GM06990 (cell line): ENCODE measurements around the gene NHLRC4.

Experiments
- DNase-seq: peaks from one replicate; pipeline ENCODE4 v3.0.0-alpha.2; 2011; ENCODE audit not compliant: insufficient read length; ENCODE audit errors: extremely low read depth
- H3K27me3 ChIP-seq: replicated peaks from 2 replicates; pipeline ENCODE4 v1.6.0; 2011; ENCODE audit warnings: low read length; ENCODE audit not compliant: control insufficient read depth, insufficient read depth
- H3K36me3 ChIP-seq: 2 replicates; pipeline ENCODE4 v1.5.1; 2011; ENCODE audit warnings: low read length; ENCODE audit not compliant: control insufficient read depth, insufficient read depth
- H3K4me3 ChIP-seq: replicated peaks from 2 replicates; pipeline ENCODE4 v1.5.1; 2011; ENCODE audit warnings: low read depth, mild to moderate bottlenecking, control low read depth, low read length
- TF ChIP-seq, protein P1 (sequence below): IDR thresholded peaks from 2 replicates; pipeline ENCODE4 v1.5.1; 2011; ENCODE audit warnings: low read length, control low read depth, mild to moderate bottlenecking, inconsistent platforms; ENCODE audit not compliant: insufficient read depth, poor library complexity, severe bottlenecking

NHLRC4 gene

DNA sequence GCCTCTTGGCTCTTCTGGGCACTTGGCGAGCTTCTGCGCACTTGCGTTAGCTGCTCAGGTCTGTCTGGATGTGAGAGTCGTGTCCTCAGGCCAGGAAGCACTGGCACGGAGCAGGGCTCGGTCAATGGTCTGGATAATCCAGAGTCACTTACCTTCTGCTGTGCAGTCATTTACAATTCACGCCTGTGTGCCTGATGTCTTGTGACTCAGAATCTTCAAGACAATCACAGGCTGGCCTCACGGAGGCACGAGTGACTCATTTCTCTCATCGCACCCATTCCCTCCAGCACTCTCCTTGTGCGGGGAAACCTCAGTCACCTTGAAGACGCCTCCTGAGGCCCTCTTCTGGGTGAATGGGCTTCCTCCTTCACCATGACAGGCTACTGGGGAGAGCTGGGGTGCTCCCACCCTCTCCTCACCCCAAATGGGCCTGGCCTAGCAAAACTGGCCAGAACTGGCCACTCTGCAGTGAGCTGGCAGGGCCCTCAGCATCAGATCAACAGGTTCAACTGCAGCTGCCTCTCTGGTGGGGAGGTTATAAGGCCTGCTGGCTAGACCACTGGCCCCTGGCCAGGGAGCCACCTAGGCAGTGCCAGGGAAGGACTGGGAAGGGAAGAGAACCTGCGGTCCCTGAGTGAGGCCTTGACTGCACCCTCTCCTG lies 41.2 kb upstream of the NHLRC4 start:
- peak; percentile 72 for DNase-seq
- TF ChIP-seq, protein P1, sequence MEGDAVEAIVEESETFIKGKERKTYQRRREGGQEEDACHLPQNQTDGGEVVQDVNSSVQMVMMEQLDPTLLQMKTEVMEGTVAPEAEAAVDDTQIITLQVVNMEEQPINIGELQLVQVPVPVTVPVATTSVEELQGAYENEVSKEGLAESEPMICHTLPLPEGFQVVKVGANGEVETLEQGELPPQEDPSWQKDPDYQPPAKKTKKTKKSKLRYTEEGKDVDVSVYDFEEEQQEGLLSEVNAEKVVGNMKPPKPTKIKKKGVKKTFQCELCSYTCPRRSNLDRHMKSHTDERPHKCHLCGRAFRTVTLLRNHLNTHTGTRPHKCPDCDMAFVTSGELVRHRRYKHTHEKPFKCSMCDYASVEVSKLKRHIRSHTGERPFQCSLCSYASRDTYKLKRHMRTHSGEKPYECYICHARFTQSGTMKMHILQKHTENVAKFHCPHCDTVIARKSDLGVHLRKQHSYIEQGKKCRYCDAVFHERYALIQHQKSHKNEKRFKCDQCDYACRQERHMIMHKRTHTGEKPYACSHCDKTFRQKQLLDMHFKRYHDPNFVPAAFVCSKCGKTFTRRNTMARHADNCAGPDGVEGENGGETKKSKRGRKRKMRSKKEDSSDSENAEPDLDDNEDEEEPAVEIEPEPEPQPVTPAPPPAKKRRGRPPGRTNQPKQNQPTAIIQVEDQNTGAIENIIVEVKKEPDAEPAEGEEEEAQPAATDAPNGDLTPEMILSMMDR: peak; percentile 28
- H3K4me3 ChIP-seq: peak overlapping the region; percentile 87
- H3K36me3 ChIP-seq: peaks cover 3% of the 10 kb centered on the region
- no peaks in the 10 kb centered on the region for H3K27me3 ChIP-seq

GRCh38 chr16:526181-527014 lies 40.4 kb upstream of the NHLRC4 start:
- TF ChIP-seq, protein P1: no peak
- peaks cover 3% of the 10 kb centered on the region for H3K36me3 ChIP-seq
- DNase-seq: no peak
- no peaks in the 10 kb centered on the region for H3K27me3 ChIP-seq
- peak overlapping the region; percentile 87 for H3K4me3 ChIP-seq

- Histone ChIP-seq H3K4me3 (peak within 1 kb of the TSS; percentile 87), H3K36me3 (peaks cover 3% of the 10 kb centered on the region), H3K27me3 (no peaks in the 10 kb centered on the region)
- TF ChIP-seq, protein P1: no peak
- peak; percentile 91 for DNase-seq
Observed at GRCh38 chr16:527015-527903, 39.5 kb upstream of the NHLRC4 start, which contains the start of gene CAPN15. Gene CAPN15 (plus strand): TSS chr16:527712. CDS start chr16:546839, 19,127 bp downstream.

GRCh38 chr16:528111-529011 lies 38.4 kb upstream of the NHLRC4 start:
- Histone ChIP-seq H3K27me3 (no peaks in the 10 kb centered on the region), H3K4me3 (peak overlapping the region; percentile 85), H3K36me3 (peaks cover 3% of the 10 kb centered on the region)
- peak; percentile 50 for DNase-seq
- TF ChIP-seq, protein P1: no peak
